ENCODE data around the gene SRL.

DNA sequence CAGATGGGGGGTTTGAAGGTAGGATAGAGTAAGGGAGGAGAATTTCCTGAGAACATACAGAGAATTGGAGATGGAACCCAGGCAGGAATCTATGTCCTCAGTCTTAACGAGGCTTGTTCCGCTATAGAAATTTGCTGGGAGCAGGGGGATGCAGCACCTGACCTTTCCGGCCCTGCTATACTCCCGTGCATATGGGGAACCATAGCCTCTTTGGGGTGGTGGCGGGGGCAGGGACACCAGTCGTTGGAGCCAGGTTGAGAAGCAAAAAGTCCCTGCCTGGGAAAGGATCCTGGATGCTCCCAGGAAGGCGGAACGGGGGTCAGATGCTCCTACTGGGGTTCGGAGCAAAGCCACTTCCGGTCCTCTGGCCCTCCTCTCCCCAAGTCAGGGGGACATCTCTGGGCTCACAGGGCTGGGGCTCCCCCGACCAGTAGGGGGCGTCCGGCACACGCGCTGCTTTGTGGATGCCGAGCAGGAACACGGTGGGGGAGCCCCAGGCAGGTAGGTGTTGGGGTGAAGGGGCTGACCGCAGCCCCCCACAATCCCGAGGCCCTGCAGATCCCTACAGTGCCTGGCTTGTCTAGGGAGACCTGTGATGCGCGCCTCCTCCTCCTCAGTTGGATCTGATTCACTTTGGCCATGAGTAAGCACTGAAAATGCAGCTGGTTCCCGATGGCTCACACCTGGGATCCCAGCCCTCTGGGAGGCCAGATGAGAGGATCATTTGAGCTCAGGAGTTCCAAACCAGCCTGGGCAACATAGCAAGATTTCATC, 46.5 kb upstream of the SRL start:
- TF ChIP-seq, protein P1, sequence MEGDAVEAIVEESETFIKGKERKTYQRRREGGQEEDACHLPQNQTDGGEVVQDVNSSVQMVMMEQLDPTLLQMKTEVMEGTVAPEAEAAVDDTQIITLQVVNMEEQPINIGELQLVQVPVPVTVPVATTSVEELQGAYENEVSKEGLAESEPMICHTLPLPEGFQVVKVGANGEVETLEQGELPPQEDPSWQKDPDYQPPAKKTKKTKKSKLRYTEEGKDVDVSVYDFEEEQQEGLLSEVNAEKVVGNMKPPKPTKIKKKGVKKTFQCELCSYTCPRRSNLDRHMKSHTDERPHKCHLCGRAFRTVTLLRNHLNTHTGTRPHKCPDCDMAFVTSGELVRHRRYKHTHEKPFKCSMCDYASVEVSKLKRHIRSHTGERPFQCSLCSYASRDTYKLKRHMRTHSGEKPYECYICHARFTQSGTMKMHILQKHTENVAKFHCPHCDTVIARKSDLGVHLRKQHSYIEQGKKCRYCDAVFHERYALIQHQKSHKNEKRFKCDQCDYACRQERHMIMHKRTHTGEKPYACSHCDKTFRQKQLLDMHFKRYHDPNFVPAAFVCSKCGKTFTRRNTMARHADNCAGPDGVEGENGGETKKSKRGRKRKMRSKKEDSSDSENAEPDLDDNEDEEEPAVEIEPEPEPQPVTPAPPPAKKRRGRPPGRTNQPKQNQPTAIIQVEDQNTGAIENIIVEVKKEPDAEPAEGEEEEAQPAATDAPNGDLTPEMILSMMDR (conservative IDR thresholded peaks at IDR 0.05; ENCODE audit: low read length), result peak; percentile 73
- no peak for TF ChIP-seq EZH2phosphoT487 (IDR thresholded peaks at IDR 0.05; ENCODE audit: borderline replicate concordance)
